HFFc6 (cell line): Measurements from ENCODE around the gene RNF213. TPM values are rescaled to one million over a fixed set of nuclear protein-coding genes. Genes with fewer than 3 reads are reported as not detected.

Experiments used
- DNase-seq: peaks from one replicate; pipeline ENCODE4 v3.0.0-alpha.2; 2018
- H3K27ac Mint-ChIP-seq: 2 replicates; pipeline ENCODE4 v1.8.0; 2020; ENCODE audit warnings: mild to moderate bottlenecking, mixed read lengths
- H3K27me3 Mint-ChIP-seq: 2 replicates; pipeline ENCODE4 v1.8.0; 2021; ENCODE audit warnings: mild to moderate bottlenecking, moderate library complexity, mixed read lengths; ENCODE audit not compliant: insufficient read depth
- H3K36me3 Mint-ChIP-seq: 2 replicates; pipeline ENCODE4 v1.8.0; 2021; ENCODE audit warnings: low read depth, mixed read lengths
- H3K4me1 Mint-ChIP-seq: 2 replicates; pipeline ENCODE4 v1.8.0; 2020; ENCODE audit warnings: low read depth, mixed read lengths
- H3K4me3 Mint-ChIP-seq: 2 replicates; pipeline ENCODE4 v1.8.0; 2020; ENCODE audit warnings: mild to moderate bottlenecking, moderate library complexity, mixed read lengths
- H3K9me3 Mint-ChIP-seq: 2 replicates; pipeline ENCODE4 v1.8.0; 2020; ENCODE audit warnings: mild to moderate bottlenecking, mixed read lengths
- CTCF ChIP-seq: fragments of 200-600 bp; sonication (generic); IDR thresholded peaks from 2 replicates; pipeline ENCODE4 v1.5.0; 2021; ENCODE audit warnings: antibody characterized with exemption, mild to moderate bottlenecking
- total RNA-seq, 6 experiments: library from RNA; stranded (reverse); fragmentation: NEBNext Ultra II Directional; extraction: Animal tissue kit (Norgen Biotek cat#: 25700); gene quantifications; 2 replicates in 1 of 6; 3 replicates in 5 of 6; pipeline ENCODE4 v1.2.3, GENCODE V29; 2021

The RNF213 gene
- total RNA-seq, 6 experiments from 2014 or later: 42.0 to 51.6 (median 48.3) TPM

- H3K27me3 Mint-ChIP-seq: peaks cover 3% of the 10 kb centered on the region; the same call in 1 of the 2 replicates
- H3K4me1 Mint-ChIP-seq: no peaks in the 10 kb centered on the region
- no peaks in the 10 kb centered on the region for H3K9me3 Mint-ChIP-seq
- peaks cover 23% of the 10 kb centered on the region for H3K36me3 Mint-ChIP-seq
- H3K27ac Mint-ChIP-seq: no peak overlapping the region
- no peak overlapping the region for H3K4me3 Mint-ChIP-seq
- TF ChIP-seq CTCF: no peak
- DNase-seq: no peak
Measured at GRCh38 chr17:80387071-80387470, 126.4 kb downstream of the RNF213 start.

DNA sequence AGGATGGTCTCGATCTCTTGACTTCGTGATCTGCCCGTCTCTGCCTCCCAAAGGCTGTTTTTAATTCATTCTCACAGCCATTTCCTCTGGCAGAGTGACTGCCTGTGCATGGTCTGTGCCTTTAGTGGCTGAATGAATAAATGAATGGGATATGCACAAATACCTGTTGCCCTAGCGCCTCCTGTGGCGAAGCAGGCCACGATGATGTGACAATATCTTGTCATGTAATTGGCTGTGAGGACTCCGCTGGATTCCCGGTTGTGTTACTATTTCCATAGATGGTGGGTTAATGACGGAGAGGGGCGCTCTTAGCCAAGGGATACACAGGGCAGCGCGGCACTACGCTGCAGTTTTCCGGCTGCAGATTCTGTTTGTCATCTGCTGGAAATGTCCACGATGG lies 127.5 kb downstream of the RNF213 start:
- Mint-ChIP-seq H3K27me3 (peaks cover 3% of the 10 kb centered on the region; the same call in 1 of the 2 replicates), H3K4me3 (no peak overlapping the region), H3K9me3 (no peaks in the 10 kb centered on the region), H3K27ac (no peak overlapping the region), H3K36me3 (peaks cover 20% of the 10 kb centered on the region), H3K4me1 (peaks cover under 1% of the 10 kb centered on the region)
- no peak for DNase-seq
- peak; percentile 25; the same call in 1 of the 2 replicates for TF ChIP-seq CTCF

DNA sequence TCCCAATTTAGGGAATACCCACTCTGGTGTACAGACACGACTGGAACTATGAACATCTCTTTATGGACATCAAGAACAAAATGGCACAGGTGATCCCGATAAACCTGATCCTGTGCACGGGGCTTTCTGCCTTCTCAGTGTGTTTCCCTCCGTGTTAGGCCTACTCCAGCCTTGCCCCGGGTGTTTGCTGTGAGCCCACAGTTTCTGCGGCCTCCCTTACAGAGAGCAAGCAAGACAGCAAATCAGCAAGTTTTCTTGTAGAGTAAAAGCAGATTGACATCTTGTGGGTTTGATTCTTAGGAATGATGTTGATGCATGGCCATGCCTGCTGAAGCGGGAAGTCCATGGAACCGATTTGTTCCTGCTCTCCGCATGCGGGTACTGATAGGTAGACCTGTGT lies 127.9 kb downstream of the RNF213 start:
- H3K9me3 Mint-ChIP-seq: no peaks in the 10 kb centered on the region
- peaks cover 20% of the 10 kb centered on the region for H3K36me3 Mint-ChIP-seq
- H3K4me1 Mint-ChIP-seq: peaks cover 5% of the 10 kb centered on the region
- H3K4me3 Mint-ChIP-seq: no peak overlapping the region
- H3K27ac Mint-ChIP-seq: no peak overlapping the region
- no peak for DNase-seq
- peaks cover 3% of the 10 kb centered on the region; the same call in 1 of the 2 replicates for H3K27me3 Mint-ChIP-seq
- no peak for TF ChIP-seq CTCF

- H3K27ac Mint-ChIP-seq: no peak overlapping the region
Measured at GRCh38 chr17:80389011-80389995, 128.7 kb downstream of the RNF213 start.

More at GRCh38 chr17:80389011-80389995, 128.7 kb downstream of the RNF213 start:
- no peak for TF ChIP-seq CTCF
- peaks cover 10% of the 10 kb centered on the region for H3K4me1 Mint-ChIP-seq
- peaks cover 3% of the 10 kb centered on the region; the same call in 1 of the 2 replicates for H3K27me3 Mint-ChIP-seq
- peaks cover 14% of the 10 kb centered on the region for H3K36me3 Mint-ChIP-seq
- H3K4me3 Mint-ChIP-seq: no peak overlapping the region
- H3K9me3 Mint-ChIP-seq: no peaks in the 10 kb centered on the region
- no peak for DNase-seq
